ENCODE results near the gene CYFIP2.

Gene CYFIP2

DNA sequence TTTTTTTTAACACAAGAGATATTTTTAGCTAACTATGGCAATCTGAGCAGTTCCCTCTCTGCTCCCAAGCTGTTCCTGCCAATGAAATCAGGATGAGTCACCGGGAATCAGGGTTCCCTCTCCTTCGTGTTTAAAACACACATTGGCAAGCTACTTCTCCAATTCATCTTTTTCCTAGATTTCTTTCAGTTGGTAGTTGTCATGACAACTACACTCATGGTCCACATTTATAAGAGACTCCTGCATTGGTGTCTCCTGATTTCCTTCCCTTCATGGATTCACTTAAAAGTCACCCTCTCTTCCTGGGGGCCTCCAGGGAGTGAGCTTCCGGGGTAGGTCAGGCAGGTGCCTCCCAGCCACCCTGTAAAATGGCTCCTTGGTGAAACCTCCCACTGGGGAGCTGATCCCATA, 121.8 kb downstream of the CYFIP2 start:
- no peak for TF ChIP-seq BHLHE40 (IDR thresholded peaks at IDR 0.05; ENCODE audit: borderline replicate concordance)
- TF ChIP-seq HDGF (IDR thresholded peaks at IDR 0.05; ENCODE audit: borderline replicate concordance) = no peak
- TF ChIP-seq FOXA1 (IDR thresholded peaks at IDR 0.05) = no peak
- TF ChIP-seq SUZ12 (IDR thresholded peaks at IDR 0.05) = no peak
- no peak for DNase-seq (ENCODE audit: extremely low spot score)
- ChIA-PET CTCF (interaction anchor here (0.6 kb wide), 1 partner anchor 129 kb away, joined by 3 read pairs; no protein-coding TSS in a partner anchor), POLR2A (no interaction called here)

DNA sequence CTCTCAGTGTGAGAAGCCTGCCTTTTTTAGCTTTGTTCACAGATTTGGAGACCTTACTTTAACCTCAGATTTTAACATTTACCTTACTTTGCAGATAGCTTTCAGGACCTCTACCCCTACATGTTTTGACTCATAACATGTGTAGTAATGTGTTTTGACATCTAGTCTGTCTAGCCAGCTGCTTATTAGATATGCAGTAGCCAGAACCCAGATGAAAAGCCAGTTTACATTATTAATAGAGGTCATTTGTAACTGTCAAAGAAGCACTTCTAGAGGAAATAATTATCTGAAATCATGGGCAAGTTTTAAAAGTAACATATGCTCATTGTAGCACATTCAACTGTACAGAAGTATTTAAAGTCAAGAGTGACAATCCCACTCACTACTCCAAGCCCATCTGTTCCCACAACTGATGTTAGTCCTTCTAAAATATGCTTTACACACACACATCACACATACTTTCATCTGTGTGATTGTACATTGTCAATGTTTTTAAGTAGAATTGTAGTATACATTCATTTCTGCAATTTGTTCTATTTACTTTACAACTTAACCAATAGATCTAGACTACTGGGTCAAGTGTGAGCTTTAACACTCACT, 122.3 kb downstream of the CYFIP2 start:
- ChIA-PET POLR2A (no interaction called here), CTCF (interaction anchor here (0.6 kb wide), 2 partner anchors 23 to 130 kb away, joined by 3 read pairs; no protein-coding TSS in a partner anchor)
- TF ChIP-seq FOXM1 (IDR thresholded peaks at IDR 0.05; ENCODE audit: borderline replicate concordance) (no peak), ARNT (IDR thresholded peaks at IDR 0.05) (no peak), FOXK2 (IDR thresholded peaks at IDR 0.05) (no peak), L3MBTL2 (conservative IDR thresholded peaks at IDR 0.05) (no peak), SP1 (IDR thresholded peaks at IDR 0.05) (no peak), LEF1 (IDR thresholded peaks at IDR 0.05; ENCODE audit: borderline replicate concordance) (no peak), CTBP1 (IDR thresholded peaks at IDR 0.05; ENCODE audit: borderline replicate concordance) (no peak), TARDBP (IDR thresholded peaks at IDR 0.05) (no peak), FOXA1 (IDR thresholded peaks at IDR 0.05) (no peak), BHLHE40 (IDR thresholded peaks at IDR 0.05; ENCODE audit: borderline replicate concordance) (no peak), NFRKB (IDR thresholded peaks at IDR 0.05) (no peak), SUZ12 (IDR thresholded peaks at IDR 0.05) (no peak), HDGF (IDR thresholded peaks at IDR 0.05; ENCODE audit: borderline replicate concordance) (no peak), ZNF384 (IDR thresholded peaks at IDR 0.05) (no peak), ELF4 (IDR thresholded peaks at IDR 0.05) (no peak)
- TF ChIP-seq, protein P1, sequence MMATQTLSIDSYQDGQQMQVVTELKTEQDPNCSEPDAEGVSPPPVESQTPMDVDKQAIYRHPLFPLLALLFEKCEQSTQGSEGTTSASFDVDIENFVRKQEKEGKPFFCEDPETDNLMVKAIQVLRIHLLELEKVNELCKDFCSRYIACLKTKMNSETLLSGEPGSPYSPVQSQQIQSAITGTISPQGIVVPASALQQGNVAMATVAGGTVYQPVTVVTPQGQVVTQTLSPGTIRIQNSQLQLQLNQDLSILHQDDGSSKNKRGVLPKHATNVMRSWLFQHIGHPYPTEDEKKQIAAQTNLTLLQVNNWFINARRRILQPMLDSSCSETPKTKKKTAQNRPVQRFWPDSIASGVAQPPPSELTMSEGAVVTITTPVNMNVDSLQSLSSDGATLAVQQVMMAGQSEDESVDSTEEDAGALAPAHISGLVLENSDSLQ (IDR thresholded peaks at IDR 0.05) = no peak
- no peak for DNase-seq (ENCODE audit: extremely low spot score)

DNA sequence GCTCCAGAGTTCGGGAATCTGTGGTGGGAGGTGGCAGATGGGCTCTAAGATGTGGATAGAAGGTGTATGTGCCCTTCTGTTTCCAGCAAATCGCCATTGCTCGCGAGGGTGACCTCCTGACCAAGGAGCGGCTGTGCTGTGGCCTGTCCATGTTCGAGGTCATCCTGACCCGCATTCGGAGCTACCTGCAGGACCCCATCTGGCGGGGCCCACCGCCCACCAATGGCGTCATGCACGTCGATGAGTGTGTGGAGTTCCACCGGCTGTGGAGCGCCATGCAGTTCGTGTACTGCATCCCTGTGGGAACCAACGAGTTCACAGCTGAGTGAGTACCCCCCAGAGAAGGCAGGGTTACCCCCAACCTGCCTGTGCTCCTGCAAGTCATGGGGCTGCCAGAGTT, 123.2 kb downstream of the CYFIP2 start:
- no peak for TF ChIP-seq SUZ12 (IDR thresholded peaks at IDR 0.05)
- TF ChIP-seq CTBP1 (IDR thresholded peaks at IDR 0.05; ENCODE audit: borderline replicate concordance) = no peak
- no peak for TF ChIP-seq NFRKB (IDR thresholded peaks at IDR 0.05)
- TF ChIP-seq ARNT (IDR thresholded peaks at IDR 0.05) = no peak
- TF ChIP-seq BHLHE40 (IDR thresholded peaks at IDR 0.05; ENCODE audit: borderline replicate concordance) = no peak
- no peak for TF ChIP-seq LEF1 (IDR thresholded peaks at IDR 0.05; ENCODE audit: borderline replicate concordance)
- no peak for TF ChIP-seq FOXM1 (IDR thresholded peaks at IDR 0.05; ENCODE audit: borderline replicate concordance)
- TF ChIP-seq HDGF (IDR thresholded peaks at IDR 0.05; ENCODE audit: borderline replicate concordance) = no peak
- no peak for TF ChIP-seq L3MBTL2 (conservative IDR thresholded peaks at IDR 0.05)
- no peak for TF ChIP-seq ZNF384 (IDR thresholded peaks at IDR 0.05)
- no peak for TF ChIP-seq FOXA1 (IDR thresholded peaks at IDR 0.05)
- TF ChIP-seq, protein P1 (IDR thresholded peaks at IDR 0.05) = no peak
- no peak for DNase-seq (ENCODE audit: extremely low spot score)
- ChIA-PET CTCF (interaction anchor here (0.6 kb wide), 1 partner anchor 24 kb away, joined by 3 read pairs; no protein-coding TSS in a partner anchor), POLR2A (no interaction called here)

DNA sequence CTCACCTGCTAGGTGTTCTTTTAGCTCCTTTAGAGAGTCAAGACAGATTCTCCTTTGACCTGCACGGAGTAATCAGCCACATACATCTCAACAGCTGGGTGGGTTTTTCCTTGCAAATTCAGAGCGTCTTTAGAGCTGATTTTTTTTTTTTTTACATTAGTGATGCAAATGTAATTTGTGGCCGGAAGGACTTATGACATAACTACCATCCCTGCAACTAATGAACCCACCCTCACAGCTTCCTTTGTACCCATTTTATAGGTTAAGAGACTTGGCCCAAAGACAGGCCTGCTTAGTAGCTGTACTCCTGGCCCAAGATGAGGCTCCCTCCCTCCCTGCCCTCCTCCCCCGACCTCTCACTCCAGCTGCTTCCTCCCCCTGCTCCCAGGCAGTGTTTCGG, 124.2 kb downstream of the CYFIP2 start:
- POLR2A ChIA-PET = no interaction called here
- CTCF ChIA-PET = interaction anchor here (0.8 kb wide), 1 partner anchor 25 kb away, joined by 3 read pairs; no protein-coding TSS in a partner anchor

DNA sequence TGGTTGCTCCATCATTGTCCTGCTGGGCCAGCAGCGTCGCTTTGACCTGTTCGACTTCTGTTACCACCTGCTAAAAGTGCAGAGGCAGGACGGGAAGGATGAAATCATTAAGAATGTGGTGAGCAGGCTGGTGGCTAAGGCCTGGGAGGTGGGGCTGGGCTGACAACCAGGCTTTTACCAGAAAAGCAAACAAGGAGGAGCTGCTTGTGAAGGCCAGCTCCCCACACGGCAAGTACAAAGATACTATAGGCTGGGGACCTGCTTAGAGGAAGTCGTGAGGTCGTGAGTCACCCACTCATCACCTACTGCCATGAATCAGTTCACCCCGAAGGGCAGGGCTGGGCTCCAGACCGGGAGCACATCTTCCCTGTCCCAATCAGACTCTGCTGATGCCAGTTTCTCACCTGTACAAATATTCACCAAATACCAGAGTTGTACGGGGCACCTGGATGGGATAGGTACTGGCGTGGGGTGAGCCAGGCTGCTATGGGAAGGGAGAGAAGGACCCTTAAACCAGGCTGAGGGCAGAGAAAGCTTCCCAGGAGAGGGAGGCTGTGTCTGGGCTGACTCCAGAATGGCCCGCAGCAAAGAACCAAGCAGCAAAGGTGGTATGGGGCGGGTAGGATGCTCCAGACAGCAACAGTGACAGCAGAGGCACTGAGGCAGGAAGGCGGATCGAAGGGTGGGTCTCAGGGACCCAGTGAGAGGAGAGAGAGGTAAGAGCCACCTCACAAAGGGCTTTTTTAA, 124.8 kb downstream of the CYFIP2 start:
- no peak for TF ChIP-seq ARNT (IDR thresholded peaks at IDR 0.05)
- no peak for TF ChIP-seq L3MBTL2 (conservative IDR thresholded peaks at IDR 0.05)
- TF ChIP-seq FOXM1 (IDR thresholded peaks at IDR 0.05; ENCODE audit: borderline replicate concordance) = no peak
- no peak for TF ChIP-seq SUZ12 (IDR thresholded peaks at IDR 0.05)
- TF ChIP-seq CTBP1 (IDR thresholded peaks at IDR 0.05; ENCODE audit: borderline replicate concordance) = no peak
- no peak for TF ChIP-seq NFRKB (IDR thresholded peaks at IDR 0.05)
- TF ChIP-seq, protein P1 (IDR thresholded peaks at IDR 0.05) = no peak
- TF ChIP-seq HDGF (IDR thresholded peaks at IDR 0.05; ENCODE audit: borderline replicate concordance) = no peak
- TF ChIP-seq TARDBP (IDR thresholded peaks at IDR 0.05) = no peak
- TF ChIP-seq BHLHE40 (IDR thresholded peaks at IDR 0.05; ENCODE audit: borderline replicate concordance) = no peak
- TF ChIP-seq FOXK2 (IDR thresholded peaks at IDR 0.05) = no peak
- TF ChIP-seq ELF4 (IDR thresholded peaks at IDR 0.05) = no peak
- no peak for TF ChIP-seq SP1 (IDR thresholded peaks at IDR 0.05)
- no peak for TF ChIP-seq LEF1 (IDR thresholded peaks at IDR 0.05; ENCODE audit: borderline replicate concordance)
- ChIA-PET CTCF (no interaction called here), POLR2A (no interaction called here)
- no peak for DNase-seq (ENCODE audit: extremely low spot score)

More for the DNA sequence above, 124.2 kb downstream of the CYFIP2 start:
- no peak for TF ChIP-seq FOXA1 (IDR thresholded peaks at IDR 0.05)
- no peak for TF ChIP-seq CTBP1 (IDR thresholded peaks at IDR 0.05; ENCODE audit: borderline replicate concordance)
- TF ChIP-seq ELF4 (IDR thresholded peaks at IDR 0.05) = no peak
- TF ChIP-seq BHLHE40 (IDR thresholded peaks at IDR 0.05; ENCODE audit: borderline replicate concordance) = no peak
- TF ChIP-seq NFRKB (IDR thresholded peaks at IDR 0.05) = no peak
- no peak for DNase-seq (ENCODE audit: extremely low spot score)

DNA sequence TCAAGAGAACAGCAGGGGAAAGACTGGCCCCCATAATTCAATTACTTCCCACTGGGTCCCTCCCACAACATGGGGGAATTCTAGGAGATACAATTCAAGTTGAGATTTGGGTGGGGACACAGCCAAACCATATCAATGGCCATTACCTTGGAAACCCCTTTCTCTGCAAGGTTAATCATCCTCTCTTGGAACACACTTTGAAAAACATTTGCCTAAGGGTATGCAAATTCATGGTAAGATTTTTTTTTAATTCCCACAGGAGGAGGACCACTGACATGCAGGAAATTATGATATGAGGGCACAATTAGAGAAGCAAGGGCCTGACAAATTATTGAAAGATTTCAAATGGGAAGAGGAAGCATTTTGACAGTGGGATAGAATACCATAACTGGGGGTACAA, 132.4 kb downstream of the CYFIP2 start:
- DNase-seq (ENCODE audit: extremely low spot score) = no peak
- no peak for TF ChIP-seq ZNF384 (IDR thresholded peaks at IDR 0.05)
- no peak for TF ChIP-seq FOXA1 (IDR thresholded peaks at IDR 0.05)
- TF ChIP-seq ELF4 (IDR thresholded peaks at IDR 0.05) = no peak
- TF ChIP-seq, protein P1 (IDR thresholded peaks at IDR 0.05) = no peak
- no peak for TF ChIP-seq HDGF (IDR thresholded peaks at IDR 0.05; ENCODE audit: borderline replicate concordance)
- TF ChIP-seq SP1 (IDR thresholded peaks at IDR 0.05) = no peak
- TF ChIP-seq NFRKB (IDR thresholded peaks at IDR 0.05) = no peak
- TF ChIP-seq SUZ12 (IDR thresholded peaks at IDR 0.05) = no peak
- no peak for TF ChIP-seq BHLHE40 (IDR thresholded peaks at IDR 0.05; ENCODE audit: borderline replicate concordance)
- TF ChIP-seq CTBP1 (IDR thresholded peaks at IDR 0.05; ENCODE audit: borderline replicate concordance) = no peak
- TF ChIP-seq FOXK2 (IDR thresholded peaks at IDR 0.05) = no peak
- TF ChIP-seq ARNT (IDR thresholded peaks at IDR 0.05) = no peak
- no peak for TF ChIP-seq FOXM1 (IDR thresholded peaks at IDR 0.05; ENCODE audit: borderline replicate concordance)
- TF ChIP-seq L3MBTL2 (conservative IDR thresholded peaks at IDR 0.05) = no peak
- TF ChIP-seq LEF1 (IDR thresholded peaks at IDR 0.05; ENCODE audit: borderline replicate concordance) = no peak
- TF ChIP-seq TARDBP (IDR thresholded peaks at IDR 0.05) = no peak
- ChIA-PET CTCF (no interaction called here), POLR2A (no interaction called here)

Data from HEK293T (cell line).